ENCODE data around the gene NRP2.

GRCh38 chr2:205748639-205749038, 66.3 kb downstream of the NRP2 start:
- TF ChIP-seq CTCF (conservative IDR thresholded peaks at IDR 0.05 in 1 of 2, IDR thresholded peaks at IDR 0.05 in 1 of 2; ENCODE audit: low read depth in 1 of 2, low read length in 2 of 2): no peak
- no peak for TF ChIP-seq EZH2 (IDR thresholded peaks at IDR 0.05; ENCODE audit: low read length, missing control alignments)

All from fibroblast of lung (primary cell).